Measurements from ENCODE around the gene PTGIR.

Gene PTGIR, protein sequence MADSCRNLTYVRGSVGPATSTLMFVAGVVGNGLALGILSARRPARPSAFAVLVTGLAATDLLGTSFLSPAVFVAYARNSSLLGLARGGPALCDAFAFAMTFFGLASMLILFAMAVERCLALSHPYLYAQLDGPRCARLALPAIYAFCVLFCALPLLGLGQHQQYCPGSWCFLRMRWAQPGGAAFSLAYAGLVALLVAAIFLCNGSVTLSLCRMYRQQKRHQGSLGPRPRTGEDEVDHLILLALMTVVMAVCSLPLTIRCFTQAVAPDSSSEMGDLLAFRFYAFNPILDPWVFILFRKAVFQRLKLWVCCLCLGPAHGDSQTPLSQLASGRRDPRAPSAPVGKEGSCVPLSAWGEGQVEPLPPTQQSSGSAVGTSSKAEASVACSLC

DNA sequence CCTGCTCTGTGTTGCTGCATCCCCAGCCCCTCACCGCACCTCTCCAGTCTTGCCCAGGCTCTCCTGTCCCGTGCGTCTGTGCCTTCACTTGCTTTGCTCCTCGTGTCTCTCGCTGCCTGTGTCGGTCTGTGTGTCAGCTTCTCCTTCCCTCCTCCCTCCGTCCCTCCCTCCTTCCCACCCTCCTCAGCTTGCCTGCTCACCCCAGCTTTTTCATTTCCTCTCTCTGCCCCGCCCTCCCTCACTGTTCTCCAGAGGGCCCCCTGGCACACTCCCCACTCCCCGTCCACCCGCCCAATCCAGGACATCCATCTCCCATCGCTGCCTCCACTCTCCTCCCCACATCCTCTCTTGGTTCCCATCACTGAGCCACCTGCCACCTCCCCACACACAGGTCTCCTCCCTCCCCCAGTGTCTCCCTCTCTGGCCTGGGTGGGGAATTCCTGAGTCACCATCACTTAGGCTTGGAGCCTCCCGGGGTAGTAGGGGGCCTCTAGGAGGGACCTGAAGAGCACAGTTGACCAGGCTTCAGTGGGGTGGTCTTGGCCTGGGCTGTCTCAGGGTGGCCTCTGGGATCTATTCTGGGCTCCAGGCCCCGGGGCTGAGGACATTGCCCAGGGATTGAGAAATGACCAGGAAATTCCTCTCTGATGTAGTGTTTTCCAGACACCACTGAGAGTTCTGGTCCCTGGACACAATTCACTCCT, at the start of gene PTGIR:
Gene PTGIR, minus strand, starts transcription at position 132 of the 704 bp plus-strand sequence. CDS start 864 bp downstream, outside the sequence.
- no peak for DNase-seq

DNA sequence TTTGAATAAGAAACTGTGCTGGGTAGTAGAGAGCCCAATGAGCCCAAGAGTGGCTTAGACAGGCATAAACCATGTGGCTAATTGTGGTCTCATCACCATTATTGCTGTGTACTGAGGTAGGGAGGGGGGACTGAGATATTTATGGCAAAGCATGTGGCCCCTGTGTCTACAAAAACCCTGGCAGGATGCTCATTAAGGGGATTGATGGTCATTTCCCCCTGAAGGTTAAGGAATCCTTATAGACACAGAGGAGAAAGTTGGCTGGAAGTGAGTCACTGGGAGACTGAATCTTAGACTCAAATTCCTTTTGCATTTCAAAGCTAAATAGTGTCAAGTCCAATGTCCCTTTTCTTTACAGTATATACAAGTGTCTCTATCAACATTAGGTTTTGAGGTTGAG, 45.9 kb upstream of the PTGIR start:
- DNase-seq, result no peak

DNA sequence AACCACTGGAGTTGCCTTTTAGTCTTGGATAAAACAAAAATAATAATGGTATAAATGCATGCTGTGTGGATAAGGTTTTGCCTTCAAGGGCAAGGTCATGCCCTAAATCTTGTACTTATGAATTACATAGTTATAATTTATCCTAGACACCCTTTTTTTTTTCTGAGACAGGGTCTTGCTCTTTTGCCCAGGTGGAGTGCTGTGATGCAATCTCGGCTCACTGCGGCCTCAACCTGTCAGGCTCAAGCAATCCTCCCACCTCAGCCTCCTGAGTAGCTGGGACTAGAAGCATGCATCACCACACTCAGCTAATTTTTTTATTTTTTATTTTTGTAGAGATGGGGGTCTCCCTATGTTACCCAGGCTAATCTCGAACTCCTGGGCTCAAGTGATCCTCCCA, 43.8 kb upstream of the PTGIR start:
- no peak for DNase-seq

DNA sequence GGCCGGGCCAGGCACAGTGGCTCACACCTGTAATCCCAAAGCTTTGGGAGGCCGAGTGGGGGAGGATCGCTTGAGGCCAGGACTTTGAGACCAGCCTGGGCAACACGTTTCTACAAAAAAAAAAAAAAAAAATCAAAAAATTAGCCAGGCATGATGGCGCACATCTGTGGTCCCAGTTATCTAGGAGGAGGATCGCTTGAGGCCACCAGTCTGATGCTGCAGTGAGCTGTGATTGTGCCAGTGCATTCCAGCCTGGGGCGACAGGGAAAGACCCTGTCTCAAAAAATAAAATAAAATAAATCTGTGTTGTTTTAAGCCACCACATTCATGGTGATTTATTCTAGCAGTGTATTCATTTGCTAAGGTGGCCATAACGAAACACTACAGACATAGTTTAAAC, 40.2 kb upstream of the PTGIR start:
- no peak for DNase-seq

DNA sequence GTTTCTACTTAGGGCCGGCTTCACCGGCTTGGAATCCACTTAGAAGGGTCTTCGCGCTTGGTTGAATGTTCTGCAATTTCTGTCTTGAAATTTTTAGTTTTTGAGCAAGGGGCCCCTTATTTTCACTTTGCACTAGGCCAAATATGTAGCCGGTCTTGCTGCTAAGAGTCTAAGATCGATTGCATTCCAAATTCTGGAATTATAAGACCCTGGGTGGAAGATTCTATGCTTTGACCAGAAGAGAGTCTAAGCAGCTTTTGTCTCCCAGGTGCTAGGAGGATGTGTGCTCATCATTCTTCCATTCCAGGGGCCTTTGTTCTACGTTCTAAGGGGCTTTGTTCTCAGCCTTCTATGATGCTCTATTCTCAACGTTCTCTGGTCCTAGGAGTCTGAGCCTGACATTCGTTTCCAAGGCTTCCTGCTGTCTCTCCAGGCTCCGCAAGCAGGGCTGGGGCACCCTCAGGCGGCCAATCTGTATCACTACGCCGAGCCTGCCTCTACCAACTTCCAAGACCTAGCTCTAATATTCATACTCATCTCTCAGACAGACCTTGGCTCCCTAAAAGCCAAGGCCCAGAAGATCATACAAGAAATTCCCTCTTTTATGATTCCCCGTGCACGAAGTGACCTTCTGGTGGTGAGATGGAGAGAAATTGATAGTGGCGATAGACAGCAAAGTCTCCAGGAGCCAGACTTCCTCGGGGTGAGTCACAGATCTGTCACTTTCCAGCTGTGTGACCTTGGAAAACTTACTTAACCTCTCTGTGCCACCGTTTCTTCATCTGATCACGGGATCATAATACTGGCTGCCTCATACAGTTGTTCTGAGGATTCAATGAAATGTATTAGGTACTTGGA, 37.1 kb upstream of the PTGIR start:
- DNase-seq, result peak; percentile 62

DNA sequence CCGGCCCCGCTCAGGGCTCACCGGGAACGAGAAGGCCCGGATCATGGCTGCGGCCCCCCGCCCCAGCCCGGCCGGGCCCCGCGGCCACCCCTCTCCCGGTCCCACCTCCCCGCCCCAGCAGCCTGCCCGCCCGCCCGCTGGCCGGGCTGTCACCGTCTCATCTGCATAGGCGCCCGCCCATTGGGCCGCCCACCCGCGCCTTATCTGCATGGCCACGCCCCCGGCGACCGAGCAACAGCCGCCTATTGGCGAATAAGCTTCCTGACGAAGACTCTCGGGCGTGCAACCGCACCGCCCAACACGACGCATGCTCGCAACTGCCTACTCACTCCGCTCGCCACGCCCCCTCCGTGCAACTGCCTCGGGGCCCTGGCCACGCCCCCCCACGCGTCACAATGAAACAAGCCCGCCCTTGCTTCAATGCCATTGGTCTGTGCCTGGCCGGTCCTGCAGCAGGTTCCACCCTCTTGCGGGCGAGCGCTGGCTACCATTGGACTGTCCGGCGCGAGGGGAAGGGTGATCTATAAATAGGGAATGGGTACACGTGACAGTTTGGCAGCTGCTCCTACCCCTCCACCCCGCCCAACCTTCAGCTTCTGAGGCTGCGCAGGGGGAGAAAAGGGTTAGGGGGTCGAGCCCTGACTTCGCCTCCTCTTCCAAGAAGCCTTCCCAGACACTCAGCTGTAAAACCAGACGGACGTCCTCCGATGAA, 36.3 kb upstream of the PTGIR start, which contains the start of gene DACT3:
Gene DACT3, minus strand, starts transcription at position 163 of the 712 bp plus-strand sequence. Its CDS starts 118 bp downstream, at position 45.
- DNase-seq, result peak; percentile 100

DNA sequence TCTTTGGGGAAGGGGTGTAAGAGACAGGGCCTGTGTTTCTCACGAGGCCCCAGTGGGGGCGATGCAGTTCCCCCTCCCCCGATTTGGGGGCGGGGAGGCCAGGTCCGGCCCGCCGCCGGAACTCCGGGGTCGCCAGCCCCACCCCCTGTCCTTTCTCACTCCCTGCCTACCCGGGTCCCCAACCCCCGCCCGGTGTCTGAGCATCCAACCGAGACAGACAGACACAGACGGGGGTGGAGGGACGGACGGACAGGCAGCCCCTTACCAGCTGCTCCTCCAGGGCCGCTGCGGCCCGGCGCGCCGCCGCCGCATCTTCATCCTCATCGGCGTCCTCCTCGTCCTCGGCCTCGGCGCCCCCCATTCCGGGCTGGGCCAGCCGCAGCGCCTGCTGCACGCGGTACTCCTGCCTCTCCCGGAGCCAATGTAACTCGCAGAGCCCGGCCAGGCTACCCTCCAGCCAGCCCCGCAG, 35.7 kb upstream of the PTGIR start:
- DNase-seq, result no peak

DNA sequence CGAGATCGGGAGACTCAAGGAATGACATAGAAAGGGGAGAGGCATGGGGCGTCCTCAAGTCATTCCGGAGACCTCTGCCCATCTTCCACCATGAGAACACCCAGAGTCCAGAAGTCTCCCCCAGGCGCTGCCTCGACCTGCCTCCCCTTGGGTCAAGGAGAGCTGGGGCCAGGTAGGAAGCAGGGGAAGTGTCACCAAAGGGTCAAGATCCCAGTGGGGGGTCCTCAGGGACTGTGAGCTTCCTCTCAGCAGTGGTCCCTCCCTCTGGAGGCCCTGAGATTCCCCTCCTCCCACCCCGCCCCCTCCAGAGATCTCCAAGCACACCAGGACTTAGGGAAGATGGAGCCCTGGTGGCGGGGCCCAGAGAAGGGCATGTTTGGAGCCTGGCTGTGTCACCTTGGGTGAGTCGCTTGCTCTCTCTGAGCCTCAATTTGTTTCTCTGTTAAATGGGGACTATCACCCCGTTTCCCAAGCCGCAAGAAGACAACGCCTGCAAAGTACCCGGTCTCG, 35.2 kb upstream of the PTGIR start:
- DNase-seq, result no peak

DNA sequence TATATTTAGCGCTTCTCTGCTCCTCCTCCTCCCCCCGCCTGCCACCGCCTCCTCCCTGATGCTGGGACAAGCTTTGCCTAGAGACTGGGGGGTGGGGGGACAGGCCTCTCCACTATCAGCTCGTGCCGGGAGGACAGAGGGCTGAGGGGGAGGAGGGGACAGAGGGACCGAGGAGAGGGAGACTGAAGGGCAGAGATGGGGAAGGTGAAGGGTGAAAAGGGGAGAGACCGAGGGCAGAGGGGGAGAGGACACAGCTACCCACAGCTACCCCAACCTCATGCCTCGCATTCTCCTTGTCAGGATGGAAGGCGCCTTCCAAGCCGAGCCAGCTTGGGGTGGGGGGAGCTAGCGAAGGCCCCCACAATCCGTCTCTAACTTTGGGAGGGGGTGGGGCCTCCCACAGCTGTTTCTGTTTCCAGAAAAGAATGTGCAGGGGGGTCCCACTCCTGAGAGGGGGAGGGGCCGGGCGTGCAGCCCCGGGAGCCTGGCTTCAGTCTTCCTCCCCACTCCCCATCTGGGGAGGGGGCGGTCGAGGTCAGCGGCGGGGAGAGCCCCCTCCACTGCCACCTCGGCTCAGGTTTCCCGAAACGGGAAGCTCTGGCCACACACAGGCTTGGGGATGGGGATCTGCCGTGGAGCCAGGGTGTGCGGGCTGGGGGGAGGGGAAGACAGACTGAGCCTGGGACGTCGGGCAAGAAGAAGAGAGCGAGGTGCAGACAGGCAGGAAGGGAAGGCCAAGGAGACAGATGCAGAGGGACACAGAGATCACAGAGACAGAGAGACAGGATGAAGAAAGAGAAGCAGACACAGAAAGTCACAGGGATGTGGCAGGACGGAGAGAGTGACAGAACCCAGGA, 34.5 kb upstream of the PTGIR start:
- DNase-seq, result no peak

DNA sequence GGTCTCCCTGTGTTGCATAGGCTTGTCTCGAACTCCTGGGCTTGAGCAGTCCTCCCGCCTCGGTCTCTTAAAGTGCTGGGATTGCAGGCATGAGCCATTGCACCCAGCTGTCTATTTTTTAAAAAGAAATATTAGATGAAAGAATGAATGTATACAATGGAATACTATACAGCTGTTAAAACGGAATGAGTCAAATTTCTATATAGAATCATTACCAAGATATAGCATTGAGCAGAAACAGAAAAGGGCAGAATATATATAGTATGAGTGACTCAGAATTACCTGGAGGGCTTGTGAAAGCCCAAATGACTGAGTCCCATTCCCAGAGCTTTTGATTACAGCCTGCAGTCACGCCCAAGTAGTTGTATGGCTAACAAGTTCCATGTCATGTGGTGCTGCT, 31.7 kb upstream of the PTGIR start:
- DNase-seq, result no peak

DNA sequence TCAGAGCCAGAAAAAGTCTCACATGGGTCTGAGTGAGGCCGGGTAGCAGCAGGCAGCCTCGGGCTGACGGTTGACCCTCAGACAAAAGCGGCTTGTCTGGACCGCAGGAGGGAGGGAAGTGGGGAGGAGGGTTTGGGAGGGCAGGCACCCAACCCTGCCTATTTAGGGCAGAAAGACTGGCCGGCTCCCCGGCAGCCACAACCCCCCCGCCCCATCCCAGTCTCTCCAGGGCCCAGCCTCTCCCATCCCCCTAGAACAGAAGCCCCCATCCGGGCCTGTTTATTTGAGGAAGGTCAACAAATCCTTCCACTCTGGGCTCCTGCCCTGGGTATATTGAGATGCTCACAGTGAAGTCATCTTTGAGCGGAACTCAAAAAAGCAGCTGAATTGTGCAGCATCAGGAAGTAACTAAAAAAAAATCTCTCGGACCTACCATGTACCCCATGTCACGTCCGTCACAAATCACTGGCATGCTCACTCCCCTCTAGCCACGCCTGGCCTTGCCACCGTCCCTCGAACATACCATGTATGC, 29.8 kb upstream of the PTGIR start:
- no peak for DNase-seq

DNA sequence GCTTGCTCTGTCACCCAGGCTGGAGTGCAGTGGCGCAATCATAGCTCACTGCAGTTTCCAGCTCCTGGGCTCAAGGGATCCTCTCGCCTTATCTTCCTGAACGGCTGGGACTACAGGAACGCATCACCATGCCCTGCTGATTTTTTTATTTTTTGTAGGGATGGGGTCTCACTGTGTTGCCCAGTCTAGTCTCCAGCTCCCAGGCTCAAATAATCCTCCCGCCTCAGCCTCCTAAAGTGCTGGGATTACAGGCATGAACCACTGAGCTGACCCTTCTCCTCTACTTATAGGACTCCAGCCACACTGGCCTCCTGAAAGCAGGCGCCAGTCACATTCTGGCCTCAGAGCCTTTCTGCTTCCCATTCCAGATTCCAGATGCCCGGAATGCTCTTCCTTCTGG, 25.6 kb upstream of the PTGIR start:
- DNase-seq, result no peak

DNA sequence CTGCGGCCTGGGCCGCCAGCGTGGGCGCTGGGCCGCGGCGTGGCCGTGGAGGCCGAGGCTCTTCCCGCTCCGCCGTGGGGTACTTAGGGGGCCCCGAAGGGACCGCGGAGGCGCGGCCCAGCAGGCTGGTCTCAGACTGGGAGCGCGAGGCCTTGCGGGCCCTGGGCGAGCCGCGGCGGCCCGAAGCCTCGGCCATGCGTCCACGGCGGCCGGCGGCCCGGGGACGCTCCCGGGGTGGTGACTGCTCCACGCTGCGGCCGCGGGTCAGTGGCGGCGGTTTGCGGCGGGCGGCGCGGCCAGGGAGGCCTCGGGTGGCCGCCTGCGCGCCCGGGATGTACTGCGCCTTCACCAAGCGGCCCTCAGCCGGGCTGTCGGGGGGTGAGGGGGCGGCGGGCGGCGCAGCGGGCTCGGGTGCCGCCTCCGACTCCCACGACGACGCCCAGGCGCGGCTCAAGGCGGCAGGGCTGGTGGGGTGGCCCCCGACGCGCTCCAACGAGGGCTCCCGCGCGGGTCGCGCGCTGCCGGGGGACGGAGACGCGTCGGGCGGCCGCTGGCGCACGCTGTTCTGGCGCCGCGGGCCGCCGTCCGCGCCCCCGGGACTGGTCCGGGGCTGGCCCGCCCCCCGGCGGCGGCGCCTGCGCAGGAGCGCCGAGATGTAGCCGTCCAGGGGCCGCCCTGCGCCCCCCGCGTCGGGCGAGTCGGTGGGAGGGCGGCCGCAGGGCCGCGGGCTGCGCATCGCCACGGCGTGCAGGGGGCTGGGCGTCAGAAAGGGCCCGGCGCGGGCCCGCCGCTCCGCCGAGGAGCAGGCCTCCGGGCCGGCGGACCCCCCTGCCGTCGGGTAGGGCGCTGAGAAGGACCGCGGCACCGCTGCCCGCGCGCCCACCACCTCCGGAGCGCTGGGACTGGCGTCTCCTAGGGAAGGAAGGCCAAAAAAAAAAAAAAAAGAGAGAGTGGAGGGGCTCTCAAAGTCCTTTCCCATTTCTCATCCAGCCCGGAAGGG, 24.4 kb upstream of the PTGIR start:
- no peak for DNase-seq

DNA sequence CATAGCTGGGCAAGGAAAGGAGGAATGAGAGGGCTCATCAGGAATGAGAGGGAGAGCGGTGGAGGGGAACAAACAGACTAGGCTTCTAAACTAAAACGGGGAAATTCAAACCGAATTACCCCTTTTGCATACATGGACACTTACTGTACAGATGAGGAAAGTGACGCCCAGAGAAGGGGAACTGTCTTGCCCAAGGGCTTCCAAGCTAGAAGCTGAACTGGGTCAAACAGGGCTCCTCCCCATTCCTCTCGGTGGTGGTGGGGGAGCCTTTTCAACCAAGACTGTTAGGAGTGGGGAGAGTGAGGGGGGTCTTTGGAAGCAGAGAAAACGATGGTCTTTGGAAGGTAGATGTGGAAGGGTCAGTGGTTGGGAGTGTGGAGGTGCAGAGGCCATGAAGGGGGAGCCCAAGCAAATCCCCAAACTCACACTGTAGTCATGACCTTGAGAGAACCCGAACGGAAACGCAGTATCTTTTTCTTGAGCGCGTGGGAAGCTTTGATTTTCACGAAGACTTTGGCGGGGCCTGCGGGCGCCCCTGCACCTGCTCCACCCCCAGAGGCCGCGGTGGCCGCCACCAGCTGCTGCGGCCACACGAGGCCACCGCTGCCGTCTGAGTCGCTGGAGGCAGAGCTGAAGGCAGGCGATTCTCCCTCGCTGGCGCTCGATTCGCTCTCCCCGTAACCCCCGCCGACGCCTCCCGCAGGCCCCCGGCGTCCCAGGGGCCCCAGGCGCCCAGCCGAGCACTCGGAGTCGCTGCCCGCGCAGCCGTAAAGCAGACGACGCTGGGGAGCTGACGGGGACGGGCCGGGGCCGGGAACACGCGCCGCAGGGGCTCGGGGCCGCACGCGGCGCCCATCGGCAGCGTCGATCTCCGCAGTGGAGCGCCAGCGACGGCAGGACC, 23.4 kb upstream of the PTGIR start:
- DNase-seq, result no peak

DNA sequence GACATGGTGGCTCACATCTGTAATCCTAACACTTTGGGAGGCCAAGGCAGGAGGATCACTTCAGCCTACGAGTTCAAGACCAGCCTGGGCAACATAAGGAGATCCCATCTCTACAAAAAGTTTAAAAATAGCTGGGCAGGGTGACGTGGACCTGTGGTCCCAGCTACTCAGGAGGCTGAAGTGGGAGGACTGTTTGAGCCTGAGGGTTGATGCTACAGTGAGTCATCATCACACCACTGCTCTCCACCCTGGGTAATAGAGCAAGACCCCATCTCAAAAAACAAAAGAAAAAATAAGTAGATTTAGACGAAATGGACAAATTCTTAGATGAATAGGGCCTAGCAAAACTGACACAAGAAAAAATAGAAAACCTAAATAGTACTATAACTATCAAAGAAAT, 21.5 kb upstream of the PTGIR start:
- no peak for DNase-seq

DNA sequence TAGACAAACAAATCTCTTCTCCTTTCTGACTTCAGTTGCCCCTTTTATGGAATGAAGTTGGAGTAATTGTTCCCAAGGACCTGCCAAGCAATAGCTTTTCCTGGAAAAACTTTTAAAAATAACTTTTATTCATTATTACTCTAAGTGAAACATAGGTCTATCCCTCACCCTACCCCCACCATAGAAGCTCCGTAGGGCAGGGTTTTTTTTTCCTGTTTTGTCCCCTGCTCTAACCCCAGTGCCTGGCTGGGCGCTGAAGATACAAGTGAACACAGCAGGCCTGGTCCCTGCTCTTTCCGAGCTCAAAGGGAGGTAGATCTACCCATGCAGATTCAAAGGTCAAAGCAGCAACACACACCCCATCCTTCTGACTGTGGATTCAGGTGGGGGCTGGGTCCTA, 19.8 kb upstream of the PTGIR start:
- DNase-seq, result no peak

DNA sequence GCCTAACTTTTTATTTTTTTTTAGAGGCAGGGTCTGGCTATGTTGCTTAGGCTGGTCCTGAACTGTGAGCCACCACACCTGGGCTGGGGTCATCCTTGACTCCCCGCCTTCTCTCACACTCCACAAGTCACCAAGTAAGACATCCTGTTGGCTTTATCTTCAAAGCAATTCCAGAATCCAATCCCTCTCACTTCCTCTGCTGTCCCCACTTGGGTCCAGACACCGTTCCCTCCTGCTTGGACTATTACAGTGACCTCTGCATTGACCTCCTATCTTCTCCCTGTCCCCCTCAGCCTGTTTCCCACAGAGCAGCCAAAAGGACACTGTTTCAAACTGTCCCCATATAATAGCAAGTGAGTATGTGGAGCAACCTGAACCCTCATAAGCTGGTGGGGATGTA, 15.8 kb upstream of the PTGIR start:
- DNase-seq, result no peak

DNA sequence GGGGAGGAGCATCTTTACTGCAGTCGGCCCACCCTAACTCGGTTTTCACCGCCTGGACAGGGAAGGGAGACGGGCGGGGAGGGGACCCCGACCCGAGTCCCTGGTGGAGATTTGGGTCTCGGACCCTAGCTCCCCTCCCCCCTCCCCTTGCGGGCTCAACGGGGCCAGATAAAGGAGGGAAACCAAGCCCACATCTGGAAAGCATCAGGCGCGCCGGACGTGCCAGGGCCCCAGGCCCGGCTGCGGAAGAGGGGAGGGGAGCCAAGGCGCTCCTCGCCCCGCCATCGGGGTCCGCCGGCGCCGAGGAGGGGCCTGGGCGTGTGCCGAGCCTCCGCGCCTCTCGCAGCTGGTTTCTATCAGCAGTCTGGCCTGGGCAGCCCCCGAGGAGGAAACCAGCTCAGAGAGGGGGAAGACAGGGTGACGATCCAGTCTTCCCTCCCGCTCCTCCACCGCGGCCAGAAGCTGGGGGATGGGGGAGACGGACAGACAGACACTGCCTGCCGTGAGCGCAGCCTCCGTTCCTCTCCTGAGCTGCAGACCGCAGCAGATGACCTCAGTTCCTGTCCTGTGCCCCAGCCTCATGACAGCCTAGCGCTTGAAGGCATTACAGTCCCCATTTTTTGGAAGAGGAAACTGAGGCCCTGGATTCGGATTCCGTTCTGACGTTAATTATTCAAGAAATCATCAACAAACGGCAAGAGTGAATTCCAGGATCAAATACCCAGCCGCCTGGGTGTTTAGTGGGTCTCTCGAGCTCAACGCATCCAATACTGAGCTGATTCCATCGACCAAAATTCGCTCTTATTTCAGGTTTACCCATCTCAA, 14.7 kb upstream of the PTGIR start:
- DNase-seq, result no peak
